Stimulated activated CD8-positive, alpha-beta memory T cell treated with anti-CD3 and anti-CD28 coated beads, Interleukin-2, amount 100 ng/mL, for 1 hour (primary cell): ENCODE measurements around the gene PERP.
"Not testable (repeated sequence)": the region's sequence is repeated elsewhere in the genome, so short reads cannot be mapped to it uniquely, and the experiment has no call there.

Experiments
- DNase-seq, 2 donors: peaks; one replicate each; pipeline ENCODE4 v3.0.0-alpha.2; 2020; ENCODE audit warnings: low read depth in 2 of 2

Gene PERP

GRCh38 chr6:138105446-138105845, 1.8 kb downstream of the PERP start:
- DNase-seq: no peak

DNA sequence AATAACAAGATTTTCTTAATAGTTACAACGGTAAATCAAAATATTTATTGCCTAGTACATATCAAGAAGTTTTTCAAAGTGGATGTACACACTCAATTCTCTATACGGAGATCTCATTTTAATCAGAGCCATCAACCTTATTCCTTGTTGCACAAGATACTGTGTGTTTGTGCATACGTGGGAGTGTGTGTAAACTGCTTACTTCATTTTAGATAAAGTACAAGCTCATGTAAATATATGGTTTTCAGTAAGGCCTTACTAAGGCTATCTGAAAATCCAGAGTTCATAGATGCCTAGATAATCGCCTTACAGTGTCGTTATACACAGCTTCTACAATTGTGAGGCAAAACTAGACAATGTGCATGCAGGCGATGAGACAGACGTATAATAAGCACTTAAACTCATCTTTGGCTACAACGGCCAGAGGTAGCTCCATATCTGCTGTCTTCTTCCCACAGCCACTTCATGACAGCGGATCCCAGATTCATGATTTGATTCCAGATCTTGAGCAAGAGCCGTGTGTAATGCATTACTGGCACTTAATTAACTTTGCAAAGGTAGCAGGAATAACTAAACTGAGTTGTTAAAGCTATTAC, 2.5 kb downstream of the PERP start:
- no peak for DNase-seq

DNA sequence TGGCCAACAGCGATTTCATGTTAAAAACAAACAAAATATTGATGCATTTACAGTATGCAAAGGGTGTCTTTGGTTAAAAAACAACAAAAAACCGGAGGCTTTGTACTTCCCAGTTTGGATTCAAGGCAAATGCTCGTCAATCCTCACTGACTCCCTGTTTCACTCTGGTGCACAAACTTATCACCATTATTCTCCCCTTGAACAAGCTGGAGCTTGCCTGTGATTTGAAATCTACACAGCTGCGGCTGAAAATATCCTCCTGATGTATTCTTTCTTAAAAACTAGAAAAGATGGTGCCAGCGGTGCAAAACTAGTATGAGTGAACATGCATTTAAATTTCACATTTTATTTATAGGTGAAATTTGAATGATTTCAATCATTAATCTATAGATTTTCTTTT, 3.3 kb downstream of the PERP start:
- no peak for DNase-seq

GRCh38 chr6:138101946-138102731, 5.1 kb downstream of the PERP start:
- no peak for DNase-seq

GRCh38 chr6:138099832-138100231, 7.4 kb downstream of the PERP start:
- DNase-seq: no peak

- no peak for DNase-seq
Observed at GRCh38 chr6:138098306-138098705, 8.9 kb downstream of the PERP start.

- DNase-seq: no peak
Observed at GRCh38 chr6:138094260-138094659, 13.0 kb downstream of the PERP start.

DNA sequence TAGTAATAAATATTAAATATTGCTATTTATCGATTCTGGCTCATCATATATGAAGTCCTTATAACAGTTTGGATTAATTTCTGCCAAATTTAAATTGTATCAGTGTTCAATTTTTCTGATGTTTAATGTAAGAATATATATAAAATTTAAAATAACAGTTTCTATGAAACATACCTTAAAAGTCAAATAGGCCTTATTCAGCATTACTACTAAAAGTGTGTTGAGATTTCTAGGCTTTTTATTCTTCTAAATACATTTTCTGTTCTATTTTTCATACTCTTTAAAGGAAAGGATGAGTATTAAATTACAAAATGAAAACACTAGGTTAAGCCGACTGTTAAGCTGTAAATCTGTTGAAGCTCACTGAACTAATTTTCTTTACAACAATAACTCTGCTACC, 13.6 kb downstream of the PERP start:
- DNase-seq: no peak

DNA sequence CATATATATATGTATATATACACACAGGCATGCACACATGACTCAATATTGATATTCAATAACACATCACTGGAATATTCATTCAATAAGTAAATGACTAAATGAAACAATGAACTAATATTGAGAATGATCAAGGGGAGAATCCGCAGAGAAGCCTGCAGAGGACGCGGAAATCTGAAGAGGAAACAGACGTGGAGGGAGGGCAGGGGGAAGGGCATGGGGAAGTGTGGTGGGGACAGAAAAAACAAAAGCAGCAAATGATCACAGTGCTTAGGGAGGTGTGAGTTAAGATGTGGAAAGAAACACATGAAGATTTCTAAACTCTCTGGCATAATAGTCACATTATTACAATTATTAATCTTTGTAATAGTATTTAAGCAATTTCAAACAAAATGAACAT, 14.5 kb downstream of the PERP start:
- DNase-seq: no peak

DNA sequence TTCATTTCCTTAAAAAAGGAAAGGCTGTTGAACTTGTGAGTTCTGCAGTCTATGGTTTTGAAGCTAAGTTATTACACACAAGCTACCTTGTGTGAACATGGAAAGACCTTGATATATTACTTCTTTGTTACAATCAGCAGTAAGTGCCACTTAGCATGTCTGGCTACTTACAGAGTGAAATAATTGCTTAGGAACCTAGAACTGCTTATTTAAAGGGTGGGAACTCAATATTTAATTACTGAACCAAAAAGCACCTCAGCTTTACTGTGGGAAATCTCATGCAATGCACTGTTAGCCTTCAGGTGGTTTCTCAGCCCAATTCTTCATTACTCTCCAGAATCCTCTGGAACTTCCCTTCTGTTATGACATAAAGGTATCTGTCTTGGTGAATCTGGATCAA, 17.9 kb downstream of the PERP start:
- no peak for DNase-seq

DNA sequence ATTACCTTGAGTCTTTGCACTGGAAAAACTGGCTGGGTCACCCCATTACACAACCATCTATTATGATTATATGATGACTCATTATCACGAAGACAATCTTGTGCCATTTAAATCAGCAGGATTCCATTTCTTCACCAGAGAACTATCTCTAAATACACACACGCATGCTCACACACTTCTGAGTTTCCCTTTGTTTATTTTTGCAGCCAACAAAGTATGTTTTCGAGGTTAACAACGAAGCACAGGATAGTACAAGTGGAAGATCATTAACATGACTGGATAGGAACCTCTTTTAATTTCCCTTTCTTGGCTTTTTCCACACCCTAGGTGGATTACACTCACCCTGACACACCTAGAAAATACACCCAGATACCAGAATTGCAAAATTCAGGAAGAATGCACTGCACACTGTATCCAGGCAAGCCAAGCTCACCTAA, 18.9 kb downstream of the PERP start:
- DNase-seq: no peak

DNA sequence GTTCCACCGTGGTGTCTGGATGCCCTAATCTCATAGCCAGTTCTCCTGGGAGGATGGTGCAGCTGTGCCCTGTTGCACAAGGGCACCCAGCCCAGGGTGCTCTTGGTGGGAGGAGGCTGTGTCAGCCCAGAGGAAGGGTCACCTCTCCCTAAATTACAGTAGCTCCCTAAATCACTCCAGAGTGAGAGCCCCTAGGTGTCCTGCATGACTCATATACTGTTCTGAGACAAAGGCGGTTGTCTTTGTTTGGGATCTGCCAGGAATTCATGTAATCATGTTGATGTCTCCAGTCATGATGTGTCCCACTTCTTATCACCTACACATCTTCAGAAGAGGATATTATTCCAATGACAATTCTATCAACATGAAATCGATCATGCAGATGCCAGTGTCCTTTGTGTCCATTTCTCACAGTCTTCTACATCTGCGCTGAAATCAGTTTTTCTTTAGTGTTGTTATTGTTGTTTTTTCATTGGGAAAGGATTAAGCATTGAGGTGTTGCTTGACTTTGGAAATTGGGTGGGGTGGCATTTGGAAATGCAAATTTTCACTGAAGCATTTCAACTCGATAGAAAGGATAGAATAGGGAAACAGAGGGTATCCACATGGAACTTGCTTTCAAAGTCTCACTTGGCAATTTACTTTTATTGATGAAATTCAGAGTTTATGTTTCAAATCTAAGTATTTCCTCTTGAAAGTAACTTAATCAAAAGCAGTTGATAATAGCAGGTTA, 19.5 kb downstream of the PERP start:
- DNase-seq: no peak

GRCh38 chr6:138086573-138087196, 20.5 kb downstream of the PERP start:
- DNase-seq: no peak

GRCh38 chr6:138085839-138086222, 21.4 kb downstream of the PERP start:
- DNase-seq: no peak

GRCh38 chr6:138084904-138085838, 22.0 kb downstream of the PERP start:
- no peak for DNase-seq

GRCh38 chr6:138082232-138082631, 25.0 kb downstream of the PERP start:
- DNase-seq: no peak

DNA sequence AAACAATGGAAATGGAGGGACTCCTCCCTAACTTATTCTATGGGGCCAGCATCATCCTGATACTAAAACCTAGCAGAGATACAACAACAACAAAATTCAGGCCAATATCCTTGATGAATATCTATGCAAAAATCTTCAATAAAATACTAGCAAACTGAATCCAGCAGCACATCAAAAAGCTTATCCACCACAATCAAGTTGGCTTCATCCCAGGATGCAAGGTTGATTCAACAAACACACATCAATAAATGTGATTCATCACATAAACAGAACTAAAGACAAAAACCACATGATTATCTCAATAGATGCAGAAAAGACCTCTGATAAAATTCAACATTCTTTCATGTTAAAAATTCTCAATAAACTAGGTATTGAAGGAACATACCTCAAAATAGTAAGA, 27.7 kb downstream of the PERP start:
- not testable (repeated sequence) for DNase-seq

GRCh38 chr6:138078491-138078890, 28.7 kb downstream of the PERP start:
- no peak for DNase-seq

- DNase-seq: no peak
Observed at GRCh38 chr6:138073264-138073663, 34.0 kb downstream of the PERP start.

- no peak for DNase-seq
Observed at GRCh38 chr6:138063726-138064125, 43.5 kb downstream of the PERP start.

- no peak for DNase-seq
Observed at GRCh38 chr6:138054982-138055381, 52.2 kb downstream of the PERP start.
